Measurements from ENCODE around the gene SPATA46. TPM values are rescaled to one million over a fixed set of nuclear protein-coding genes. Genes with fewer than 3 reads are reported as not detected.

SPATA46 gene
- total and polyA plus RNA-seq, 2 donors (not counting 3 experiments of a cell fraction or from before 2014, with no cell fraction given): not detected

DNA sequence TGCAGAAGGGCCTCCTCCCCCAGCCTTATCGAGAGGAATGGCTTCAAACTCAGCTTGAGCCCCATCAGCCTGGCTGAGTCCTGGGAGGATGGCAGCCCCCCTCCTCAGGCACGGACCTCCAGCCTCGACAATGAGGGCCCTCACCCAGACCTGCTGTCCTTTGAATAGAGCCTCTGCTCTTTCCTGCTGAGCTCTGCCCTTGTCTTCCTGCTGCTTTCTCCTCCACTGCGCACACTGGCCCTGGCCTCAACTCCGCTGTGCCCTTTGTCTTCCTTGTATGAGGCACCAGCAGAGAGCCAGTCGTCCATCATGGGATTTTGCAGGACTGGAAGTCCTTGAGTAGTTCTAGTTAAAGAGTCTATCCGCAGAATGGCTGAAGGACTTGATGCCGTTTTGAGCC, 6.9 kb upstream of the SPATA46 start:
- intact Hi-C loops (cut with micrococcal nuclease): no loop called here
- ChIA-PET POLR2A (no interaction called here), CTCF (interaction anchor here (1.3 to 1.5 kb wide), 3 partner anchors 11 to 327 kb away, joined by 3 to 4 read pairs (median 3); no protein-coding TSS in a partner anchor)
- no peak overlapping the region for H3K9ac ChIP-seq (replicated peaks; ENCODE audit: extremely low read depth, insufficient read depth, low read length)
- no peaks in the 10 kb centered on the region for H3K79me2 ChIP-seq (ENCODE audit: control insufficient read depth, insufficient read depth, low read length)
- no peak for DNase-seq (ENCODE audit: low read depth, low spot score)
- H3K27ac ChIP-seq (ENCODE audit: insufficient read depth, low read depth, low read length): no peak overlapping the region
- dilution Hi-C loops (cut with MboI; ENCODE audit: extremely low pct_ligation_motif_present, low sequenced_read_pairs): no loop called here
- H4K20me1 ChIP-seq (replicated peaks; ENCODE audit: control insufficient read depth, extremely low read depth, insufficient read depth, low read length): no peaks in the 10 kb centered on the region
- BruUV-seq (replicated peaks): no TSS peak
- no peaks in the 10 kb centered on the region for H3K9me1 ChIP-seq (replicated peaks; ENCODE audit: control insufficient read depth, extremely low read depth, insufficient read depth, low read length)
- no peak for FAIRE-seq
- H3K4me1 ChIP-seq (ENCODE audit: control insufficient read depth, extremely low read depth, insufficient read depth, low read length): no peaks in the 10 kb centered on the region
- H3K9me3 ChIP-seq (replicated peaks; ENCODE audit: control insufficient read depth, insufficient read depth, low read length): no peaks in the 10 kb centered on the region
- peaks cover 0 to 3% of the 10 kb centered on the region in 2 experiments for H3K36me3 ChIP-seq (ENCODE audit: control insufficient read depth in 2 of 2, extremely low read depth in 1 of 2, insufficient read depth in 2 of 2, low read length in 2 of 2)
- H2AFZ ChIP-seq (ENCODE audit: low read depth, low read length): no peak overlapping the region
- no peak overlapping the region for H3K4me3 ChIP-seq (replicated peaks in 1 of 3; ENCODE audit: insufficient read depth in 1 of 3, low read depth in 1 of 3, low read length in 3 of 3)
- no peak overlapping the region for H3K4me2 ChIP-seq (ENCODE audit: insufficient read depth, low read length)
- TF ChIP-seq JUN (IDR thresholded peaks at IDR 0.05; ENCODE audit: borderline replicate concordance, insufficient read depth, insufficient read length, low read depth) (no peak), MYC (IDR thresholded peaks at IDR 0.05; ENCODE audit: low read depth, low read length) (no peak), POLR2A (IDR thresholded peaks at IDR 0.05; ENCODE audit: low read depth, low read length) (no peak), EZH2 (IDR thresholded peaks at IDR 0.05; ENCODE audit: borderline replicate concordance, low read depth, low read length, severe bottlenecking) (no peak), POLR2AphosphoS5 (IDR thresholded peaks at IDR 0.05; ENCODE audit: insufficient read depth, low read depth, low read length) (no peak), FOS (IDR thresholded peaks at IDR 0.05; ENCODE audit: borderline replicate concordance, insufficient read depth, low read length) (no peak), CTCF (IDR thresholded peaks at IDR 0.05; ENCODE audit: extremely low read depth in 1 of 2, insufficient read depth in 1 of 2, low read depth in 1 of 2, low read length in 2 of 2) (no peak), GATA2 (IDR thresholded peaks at IDR 0.05; ENCODE audit: insufficient read depth, insufficient read length, low read depth, low read length) (no peak)
- TF ChIP-seq, protein P1, sequence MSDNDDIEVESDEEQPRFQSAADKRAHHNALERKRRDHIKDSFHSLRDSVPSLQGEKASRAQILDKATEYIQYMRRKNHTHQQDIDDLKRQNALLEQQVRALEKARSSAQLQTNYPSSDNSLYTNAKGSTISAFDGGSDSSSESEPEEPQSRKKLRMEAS (IDR thresholded peaks at IDR 0.05; ENCODE audit: insufficient read depth, insufficient read length): no peak
- H3K27me3 ChIP-seq (ENCODE audit: control insufficient read depth in 2 of 2, insufficient read depth in 2 of 2, low read length in 2 of 2): no peaks in the 10 kb centered on the region
